Right lobe of liver (tissue), 6 donors: ENCODE results near the gene SYTL4. TPM values are rescaled to one million over a fixed set of nuclear protein-coding genes. Genes with fewer than 3 reads are reported as not detected.

ENCODE experiments used
- ATAC-seq, 4 donors: fragments of 200-7000 bp; cut with Tn5 transposase; one replicate each; pipeline ENCODE4 v1.9.1; 2020; ENCODE audit warnings: mild to moderate bottlenecking in 4 of 4, moderate library complexity in 4 of 4
- DNase-seq, 3 donors: peaks; one replicate each; pipeline ENCODE4 v3.0.0-alpha.2; 2020
- H3K27ac ChIP-seq, 3 donors: fragments of 200-600 bp; one replicate each; pipeline ENCODE4 v1.8.0; 2022
- H3K27me3 ChIP-seq, 2 donors: fragments of 200-600 bp; one replicate each; pipeline ENCODE4 v1.8.0; 2022
- H3K36me3 ChIP-seq, 4 donors: fragments of 200-600 bp; sonication (generic) in 1 of 4; one replicate each; pipeline versions ENCODE4 v1.5.1 to v1.8.0; 2017 to 2022; ENCODE audit warnings: control low read depth in 1 of 4
- H3K4me1 ChIP-seq, 4 donors: fragments of 200-600 bp; sonication (generic) in 1 of 4; one replicate each; pipeline versions ENCODE4 v1.5.1 to v1.8.0; 2017 to 2022; ENCODE audit warnings: control low read depth in 1 of 4
- H3K4me3 ChIP-seq, 3 donors: fragments of 200-600 bp; one replicate each; pipeline ENCODE4 v1.8.0; 2022
- H3K9me3 ChIP-seq, 4 donors: fragments of 200-600 bp; sonication (generic) in 1 of 4; one replicate each; pipeline versions ENCODE4 v1.5.1 to v1.8.0; 2017 to 2022; ENCODE audit warnings: control low read depth in 1 of 4
- CTCF ChIP-seq, 4 donors: fragments of 200-600 bp in 3 of 4; fragments of 450-650 bp in 1 of 4; IDR thresholded peaks; one replicate each; pipeline versions ENCODE4 v1.5.1 to v1.8.0; 2016 to 2022; ENCODE audit warnings: antibody characterized with exemption in 4 of 4, mild to moderate bottlenecking in 2 of 4
- POLR2A ChIP-seq: fragments of 450-650 bp; IDR thresholded peaks from one replicate; pipeline ENCODE4 v1.6.1; 2017; ENCODE audit warnings: antibody characterized with exemption, mild to moderate bottlenecking
- WGBS: methylation state at CpG from one replicate; pipeline ENCODE4 v1.1.6; 2018; ENCODE audit warnings: low coverage, low lambda C conversion rate; ENCODE audit not compliant: insufficient coverage; ENCODE audit errors: missing lambda C conversion rate; 5-methylcytosine and 5-hydroxymethylcytosine counted together
- intact Hi-C, 2 donors: fragments of 100-400 bp; cut with DNase I; formaldehyde crosslinking; loops; one replicate each; pipeline versions ENCODE4 v1.11.2 to v1.14.1; 2022
- total RNA-seq, 6 experiments: library from RNA; depleted of rRNA in 2 of 6; stranded (reverse); fragments of >200 nt in 2 of 6; fragmentation: NEBNext Ultra II Directional in 3 of 6; extraction: Animal tissue kit (Norgen Biotek cat#: 25700) in 3 of 6; gene quantifications; one replicate each; pipeline versions ENCODE4 v1.1.0 to v1.2.4, GENCODE V29; 2016 to 2023
- donor health status: DM: no; HTN: yes; CAD: no.
- donor health status: DM: no; HTN: no; CAD: no.
- donor health status: DM: no; HTN: no; CAD: no.
- donor health status: DM: no; HTN: yes; CAD: no.
- donor health status: DM: no; HTN: yes; CAD: no.

The SYTL4 gene
- total RNA-seq, 6 experiments from 2014 or later = 7.0 to 24.0 (median 15.2) TPM

GRCh38 chrX:100642290-100642689, 89.6 kb downstream of the SYTL4 start:
- Histone ChIP-seq H3K4me3 (no peak overlapping the region), H3K27me3 (peaks cover 0 to 6% of the 10 kb centered on the region in 2 donors), H3K27ac (no peak overlapping the region), H3K4me1 (peaks cover 0 to 9% (median 2%) of the 10 kb centered on the region in 4 donors), H3K9me3 (no peaks in the 10 kb centered on the region), H3K36me3 (no peaks in the 10 kb centered on the region)
- intact Hi-C loops = no loop called here
- TF ChIP-seq POLR2A (no peak), CTCF (IDR thresholded peaks at IDR 0.05) (no peak)
- ATAC-seq (no peak), DNase-seq (no peak)
- 39% methylated on average over 3 of the region's 3 CpGs for WGBS

GRCh38 chrX:100636321-100636991, 95.5 kb downstream of the SYTL4 start, which contains the start of gene TSPAN6:
Gene TSPAN6 (minus strand): TSS chrX:100636806. CDS start chrX:100636694, 112 bp downstream.
- Histone ChIP-seq H3K9me3 (no peaks in the 10 kb centered on the region), H3K4me3 (peak within 1 kb of the TSS; percentile 41 to 69 (median 62)), H3K27ac (peak within 1 kb of the TSS; percentile 56 to 67 (median 61)), H3K4me1 (no peaks in the 10 kb centered on the region), H3K36me3 (peaks cover 0 to 16% (median 3%) of the 10 kb centered on the region in 4 donors), H3K27me3 (peaks cover 0 to 6% of the 10 kb centered on the region in 2 donors)
- peak; percentile 44 for TF ChIP-seq POLR2A
- TF ChIP-seq CTCF (IDR thresholded peaks at IDR 0.05) = peak; percentile 31 to 53 (median 46)
- DNase-seq (peak; percentile 73 to 82 (median 77)), ATAC-seq (peak; percentile 96 to 99 (median 97))
- WGBS = 19% methylated on average over 32 of the region's 51 CpGs
- intact Hi-C loops = no loop called here

- Histone ChIP-seq H3K27me3 (peaks cover 0 to 6% of the 10 kb centered on the region in 2 donors), H3K4me1 (no peaks in the 10 kb centered on the region), H3K4me3 (peak overlapping the region; percentile 41 to 69 (median 62)), H3K27ac (peak overlapping the region; percentile 56 to 67 (median 61)), H3K36me3 (peaks cover 0 to 21% (median 3%) of the 10 kb centered on the region in 4 donors), H3K9me3 (no peaks in the 10 kb centered on the region)
- ATAC-seq (peak; percentile 62 to 68 (median 65)), DNase-seq (no peak)
- intact Hi-C loops = no loop called here
- TF ChIP-seq POLR2A = no peak
- WGBS = 28% methylated on average over 6 of the region's 8 CpGs
Observed at GRCh38 chrX:100635989-100636320, 96.0 kb downstream of the SYTL4 start.

- Histone ChIP-seq H3K27me3 (no peaks in the 10 kb centered on the region), H3K9me3 (no peaks in the 10 kb centered on the region), H3K4me3 (no peak overlapping the region), H3K27ac (no peak overlapping the region), H3K4me1 (no peaks in the 10 kb centered on the region), H3K36me3 (peaks cover 0 to 25% (median 3%) of the 10 kb centered on the region in 4 donors)
- ATAC-seq (no peak), DNase-seq (no peak)
- WGBS = 50% methylated on average over 5 of the region's 5 CpGs
- TF ChIP-seq POLR2A (no peak), CTCF (IDR thresholded peaks at IDR 0.05) (no peak)
- intact Hi-C loops = no loop called here
Observed at GRCh38 chrX:100635040-100635439, 96.9 kb downstream of the SYTL4 start.

GRCh38 chrX:100625985-100626491, 105.9 kb downstream of the SYTL4 start:
- WGBS = 68% methylated on average over 5 of the region's 5 CpGs
- peaks cover 0 to 7% (median 0%) of the 10 kb centered on the region in 4 donors for H3K36me3 ChIP-seq
- H3K4me1 ChIP-seq = no peaks in the 10 kb centered on the region
- DNase-seq = no peak
- H3K27me3 ChIP-seq = no peaks in the 10 kb centered on the region
- H3K27ac ChIP-seq = no peak overlapping the region
- intact Hi-C loops = no loop called here
- H3K4me3 ChIP-seq = no peak overlapping the region
- no peaks in the 10 kb centered on the region for H3K9me3 ChIP-seq
- TF ChIP-seq POLR2A = no peak
- no peak for TF ChIP-seq CTCF (IDR thresholded peaks at IDR 0.05)
- ATAC-seq = no peak
